GM18858 (cell line): ENCODE measurements around the gene BMF.
"Not testable (repeated sequence)": the region's sequence is repeated elsewhere in the genome, so short reads cannot be mapped to it uniquely, and the experiment has no call there.

Experiments
- ATAC-seq: cut with Tn5 transposase; IDR thresholded peaks from one replicate; pipeline ENCODE4 v1.9.1; 2021; ENCODE audit not compliant: unreplicated experiment

BMF gene

GRCh38 chr15:40088929-40089755, 19.5 kb downstream of the BMF start:
- no peak for ATAC-seq

DNA sequence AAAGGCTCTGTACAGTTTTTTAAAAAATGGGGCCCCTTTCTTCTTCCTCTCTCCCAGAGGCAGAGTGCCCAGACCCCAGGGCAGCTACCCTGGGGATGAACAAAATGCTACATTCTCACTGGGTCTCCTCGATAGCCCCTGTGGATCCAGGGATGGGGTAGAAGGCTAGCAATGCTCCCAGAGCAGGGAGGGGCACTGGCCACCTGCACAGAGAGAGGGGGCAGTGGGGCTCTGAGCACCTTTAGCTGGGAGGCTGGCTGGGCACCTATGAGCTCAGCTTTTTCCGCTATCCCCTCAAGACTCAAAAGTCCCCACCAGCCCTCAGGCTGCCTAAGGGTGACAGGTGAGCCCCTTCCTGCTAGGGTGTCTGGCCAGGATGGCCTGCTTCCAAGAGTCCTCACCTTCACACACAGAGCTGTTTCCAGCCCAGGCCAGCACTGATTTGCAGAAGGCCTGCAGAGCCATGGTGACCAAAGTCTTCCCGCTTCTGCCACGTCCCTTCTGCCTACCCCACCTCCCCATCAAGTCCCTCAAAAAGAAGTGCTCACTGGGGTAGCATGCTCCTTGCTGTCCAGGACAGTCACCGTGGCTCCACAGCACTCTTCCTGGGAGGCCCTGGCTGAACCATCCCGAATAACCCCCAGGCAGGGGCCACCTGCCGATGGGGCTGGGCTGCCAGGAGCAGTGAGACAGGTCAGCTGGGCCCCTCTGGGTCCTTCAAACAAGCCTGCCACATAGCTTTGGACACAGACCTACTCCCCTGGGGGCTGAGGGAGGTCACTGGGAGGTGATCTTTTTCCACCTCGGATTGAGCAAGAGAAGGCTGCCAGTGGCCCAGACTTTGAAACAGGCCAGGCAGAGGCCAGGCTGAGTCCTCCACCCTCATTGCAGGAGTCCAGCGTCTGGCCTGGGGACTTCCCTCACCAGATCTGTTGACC, 20.4 kb downstream of the BMF start:
- ATAC-seq: no peak

GRCh38 chr15:40087068-40087810, 21.4 kb downstream of the BMF start:
- ATAC-seq: no peak

DNA sequence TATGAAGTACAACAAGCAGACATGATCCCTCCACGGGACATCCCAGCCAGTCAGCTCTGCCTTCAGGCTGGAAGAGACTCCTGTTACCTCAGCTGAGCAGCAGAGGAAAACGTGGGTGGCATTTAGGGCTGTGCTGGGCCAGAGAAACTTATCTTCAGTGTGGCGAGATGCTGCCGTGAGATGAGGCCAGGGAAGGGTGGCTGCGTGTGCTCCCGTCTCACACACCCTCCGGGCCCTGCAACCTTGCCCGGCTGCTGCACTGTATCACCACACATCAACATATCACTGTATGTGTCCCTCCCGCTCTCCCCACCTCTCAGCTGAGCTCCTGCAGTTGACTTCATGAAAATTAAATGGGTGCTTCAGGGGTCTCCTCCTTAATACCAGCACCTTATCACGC, 23.4 kb downstream of the BMF start:
- no peak for ATAC-seq

GRCh38 chr15:40084650-40085049, 24.0 kb downstream of the BMF start:
- ATAC-seq: no peak

DNA sequence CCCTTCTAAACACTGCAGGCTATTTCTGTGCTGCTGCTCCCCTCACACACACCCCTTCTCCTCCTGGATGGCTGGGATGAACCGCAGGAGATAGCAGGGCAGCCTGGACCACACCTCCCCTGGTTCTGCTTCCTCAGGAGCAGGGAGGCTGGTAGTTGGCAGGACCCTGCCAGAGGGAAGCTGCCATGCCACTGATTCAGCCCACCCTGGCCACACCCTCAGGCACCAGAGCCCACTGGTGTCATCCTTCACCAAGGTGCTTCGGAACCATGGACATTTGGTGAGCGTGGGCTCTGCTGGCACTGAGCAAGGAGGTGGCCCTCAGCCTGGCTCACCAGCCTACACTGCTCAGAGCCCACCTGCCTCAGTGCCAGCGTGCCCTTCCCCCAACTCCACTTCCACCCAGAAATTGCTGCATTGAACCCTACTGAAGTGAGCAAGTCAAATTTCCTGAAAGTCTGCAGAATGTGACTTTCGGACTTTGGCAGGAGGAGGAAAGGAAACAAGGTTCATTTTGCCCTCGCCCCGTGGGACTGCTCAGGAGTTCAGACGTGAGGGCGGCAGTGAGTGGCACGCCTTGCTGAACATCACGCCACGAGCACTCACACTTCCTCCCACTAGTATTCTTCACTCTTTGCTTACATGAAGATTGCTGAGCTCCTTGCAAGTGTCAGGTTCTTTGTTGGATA, 26.3 kb downstream of the BMF start:
- no peak for ATAC-seq

DNA sequence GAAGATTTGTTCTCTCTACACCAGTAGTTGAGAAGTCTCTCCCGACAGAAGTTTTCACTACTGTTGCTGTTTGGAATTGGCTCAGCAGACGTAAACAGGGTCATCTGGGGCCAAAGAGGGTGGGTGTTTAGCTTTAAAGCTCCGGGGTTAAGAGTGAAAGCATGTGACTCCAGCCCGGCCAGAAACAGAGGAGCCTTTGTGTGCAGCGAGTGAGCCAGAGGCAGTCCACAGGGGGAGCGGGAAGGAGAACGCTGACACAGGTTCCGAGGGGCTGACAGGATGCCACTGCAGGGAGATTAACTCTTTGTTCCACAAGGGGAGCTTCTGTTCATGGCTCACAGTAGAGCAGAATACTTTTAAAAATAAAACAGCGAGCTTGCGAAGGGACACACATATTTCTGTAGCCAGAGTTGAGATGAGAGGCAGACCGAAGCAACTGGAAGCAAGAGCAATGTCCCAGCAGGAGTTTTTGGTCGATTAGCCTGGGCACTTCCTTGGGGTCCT, 26.9 kb downstream of the BMF start:
- no peak for ATAC-seq

DNA sequence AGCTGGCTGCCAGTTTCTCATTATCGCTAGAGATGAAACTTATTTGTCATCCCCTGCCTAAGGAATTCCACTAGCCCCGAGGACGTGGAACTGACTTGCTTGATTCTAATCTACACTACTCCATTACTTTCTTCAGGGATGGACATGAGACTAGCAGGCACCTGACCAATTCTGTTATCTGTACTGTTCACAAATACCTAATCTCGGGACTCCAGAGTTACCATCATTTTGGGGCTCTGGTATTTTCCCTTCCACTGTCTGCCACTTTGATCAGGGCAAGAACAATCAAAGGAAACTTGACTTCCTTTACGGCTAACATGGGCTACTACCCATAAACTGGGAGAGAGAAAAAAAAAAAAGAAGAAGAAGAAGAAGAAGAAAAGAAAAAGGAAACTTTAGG, 27.8 kb downstream of the BMF start:
- ATAC-seq: no peak

- ATAC-seq: no peak
These were observed 28.6 kb downstream of the BMF start for GRCh38 chr15:40080104-40080503.

GRCh38 chr15:40079456-40079855, 29.2 kb downstream of the BMF start:
- ATAC-seq: no peak

DNA sequence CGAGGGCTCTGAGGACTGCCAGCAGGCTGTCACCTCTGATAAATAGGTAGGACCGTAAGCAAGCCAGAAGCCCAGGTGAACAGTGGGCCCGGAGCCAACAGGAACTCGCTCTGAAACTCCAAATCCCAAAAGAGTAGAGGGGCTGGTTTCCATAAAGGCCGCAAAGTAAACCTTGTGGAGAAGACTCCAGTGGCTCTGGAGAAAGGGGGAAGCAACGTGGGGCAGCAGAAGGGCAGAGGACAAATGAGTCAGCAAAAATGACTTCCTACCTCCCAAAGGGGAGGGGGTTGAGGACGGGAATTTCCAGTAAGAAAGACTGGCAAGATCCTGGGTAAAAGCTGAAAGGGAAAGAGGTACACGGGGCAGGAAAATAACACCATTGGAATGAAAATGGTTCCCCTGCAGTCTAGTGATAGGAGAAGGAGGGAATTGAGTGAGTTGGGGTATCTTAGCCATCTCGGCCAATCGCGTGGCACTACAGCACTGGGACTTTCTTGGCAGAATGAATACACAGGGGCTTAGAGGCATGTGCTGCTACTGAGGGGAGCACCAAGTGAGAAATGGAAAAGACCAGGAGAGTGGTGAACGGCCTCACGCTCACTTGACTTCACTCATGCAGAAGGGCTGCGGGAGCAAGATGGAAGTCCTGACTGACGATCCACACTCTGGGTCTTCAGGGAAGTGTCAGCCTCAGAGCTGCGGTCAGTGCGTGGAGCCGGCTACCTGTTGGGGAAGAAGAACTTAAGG, 33.2 kb downstream of the BMF start:
- no peak for ATAC-seq

DNA sequence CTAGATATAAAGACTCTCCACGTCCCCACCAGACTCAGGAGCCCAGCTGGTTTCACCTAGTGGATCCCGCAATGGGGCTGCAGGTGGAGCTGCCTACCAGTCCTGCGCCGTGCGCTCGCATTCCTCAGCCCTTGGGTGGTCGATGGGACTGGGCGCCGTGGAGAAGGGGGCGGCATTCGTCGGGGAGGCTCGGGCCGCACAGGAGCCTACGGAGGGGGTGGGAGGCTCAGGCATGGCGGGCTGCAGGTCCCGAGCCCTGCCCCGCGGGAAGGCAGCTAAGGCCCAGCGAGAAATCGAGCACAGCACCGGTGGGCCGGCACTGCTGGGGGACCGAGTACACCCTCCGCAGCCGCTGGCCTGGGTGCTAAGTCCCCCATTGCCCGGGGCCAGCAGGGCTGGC, 34.0 kb downstream of the BMF start:
- ATAC-seq: not testable (repeated sequence)

DNA sequence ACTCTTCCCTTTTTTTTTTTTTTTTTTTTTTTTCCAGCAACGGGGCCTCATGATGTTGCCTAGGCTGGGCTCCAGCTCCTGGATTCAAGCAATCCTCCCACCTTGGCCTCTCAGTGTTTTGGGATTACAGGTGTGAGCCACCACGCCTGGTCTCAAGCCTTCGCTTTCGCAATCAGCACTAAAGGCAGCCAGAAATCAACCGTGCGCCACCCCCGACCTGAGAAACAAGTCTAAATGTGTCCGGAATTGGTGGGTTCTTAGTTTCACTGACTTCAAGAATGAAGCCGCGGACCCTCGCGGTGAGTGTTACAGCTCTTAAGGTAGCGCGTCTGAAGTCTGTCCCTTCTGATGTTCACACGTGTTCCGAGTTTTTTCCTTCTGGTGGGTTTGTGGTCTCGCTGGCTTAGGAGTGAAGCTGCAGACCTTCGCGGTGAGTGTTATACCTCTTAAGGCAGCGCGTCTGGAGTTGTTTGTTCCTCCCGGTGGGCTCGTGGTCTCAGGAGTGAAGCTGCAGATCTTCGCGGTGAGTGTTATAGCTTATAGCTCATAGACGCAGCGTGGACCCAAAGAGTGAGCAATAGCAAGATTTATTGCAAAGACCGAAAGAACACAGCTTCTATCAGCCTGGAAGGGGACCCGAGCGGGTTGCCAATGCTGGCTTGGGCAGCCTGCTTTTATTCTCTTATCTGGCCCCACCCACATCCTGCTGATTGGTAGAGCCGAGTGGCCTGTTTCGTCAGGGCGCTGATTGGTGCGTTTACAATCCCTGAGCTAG, 34.8 kb downstream of the BMF start:
- not testable (repeated sequence) for ATAC-seq

- ATAC-seq: no peak
These were observed 36.3 kb downstream of the BMF start for GRCh38 chr15:40072216-40072990.

GRCh38 chr15:40070608-40071218, 38.0 kb downstream of the BMF start:
- no peak for ATAC-seq

- ATAC-seq: no peak
These were observed 38.5 kb downstream of the BMF start for GRCh38 chr15:40070166-40070557.

GRCh38 chr15:40069178-40070165, 39.2 kb downstream of the BMF start:
- peak; percentile 57 for ATAC-seq
